Femur (tissue), 1 donor: ENCODE measurements around the gene GIMAP1.

Source experiments
- DNase-seq: peaks from one replicate; pipeline ENCODE4 v3.0.0-alpha.2; 2017

The GIMAP1 gene

DNA sequence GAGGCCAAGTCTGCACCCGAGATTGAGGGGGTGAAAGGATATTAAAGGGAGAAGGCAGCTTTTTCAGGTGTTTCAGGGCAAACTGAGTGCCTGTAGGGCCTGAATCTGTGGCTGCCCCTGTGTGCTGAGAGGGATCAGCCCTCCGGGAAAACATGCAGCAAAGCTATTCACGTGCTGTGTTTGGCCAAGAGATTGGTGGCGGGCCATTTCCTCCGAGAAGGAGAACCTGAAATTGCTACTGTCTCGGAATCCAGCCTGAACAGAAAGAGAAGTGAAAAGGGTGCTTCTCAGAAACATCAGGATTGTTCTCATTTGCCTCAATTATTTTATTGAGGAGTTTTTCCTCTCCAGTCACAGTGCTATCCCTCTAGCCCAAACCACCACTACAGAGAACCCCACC is 36.8 kb downstream of the GIMAP1 start:
- DNase-seq = no peak

DNA sequence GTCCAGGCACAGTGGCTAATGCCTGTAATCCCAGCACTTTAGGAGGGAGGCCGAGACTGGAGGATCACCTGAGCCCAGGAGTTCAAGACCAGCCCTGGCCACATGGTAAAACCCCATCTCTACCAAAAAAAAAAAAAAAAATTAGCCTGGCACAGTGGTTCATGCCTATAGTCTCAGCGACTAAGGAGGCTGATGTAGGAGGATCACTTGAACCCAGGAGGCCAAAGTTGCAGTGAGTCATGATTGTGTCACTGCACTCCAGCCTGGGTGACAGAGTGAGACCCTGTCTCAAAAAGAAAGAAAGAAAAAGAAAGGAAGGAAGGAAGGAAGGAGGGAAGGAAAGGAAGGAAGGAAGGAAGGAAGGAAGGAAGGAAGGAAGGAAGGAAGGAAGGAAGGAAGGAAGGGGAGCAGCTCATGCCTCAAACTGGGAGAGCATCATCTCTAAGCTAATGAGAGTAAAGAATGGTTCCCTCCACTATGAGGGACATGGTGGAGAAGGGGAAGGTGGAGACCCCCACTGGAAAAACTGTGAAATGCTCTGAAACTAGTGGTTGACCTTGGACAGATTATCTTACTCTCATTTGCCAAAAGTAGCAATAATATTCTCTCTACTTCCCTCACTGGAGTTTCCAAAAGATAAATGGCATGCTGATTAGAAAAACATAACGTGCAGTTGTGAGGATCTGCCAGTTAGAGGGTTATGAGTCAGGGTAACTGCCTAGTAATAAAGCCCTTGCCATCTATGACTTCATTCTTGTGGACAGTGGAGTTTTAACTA is 37.6 kb downstream of the GIMAP1 start:
- no peak for DNase-seq

DNA sequence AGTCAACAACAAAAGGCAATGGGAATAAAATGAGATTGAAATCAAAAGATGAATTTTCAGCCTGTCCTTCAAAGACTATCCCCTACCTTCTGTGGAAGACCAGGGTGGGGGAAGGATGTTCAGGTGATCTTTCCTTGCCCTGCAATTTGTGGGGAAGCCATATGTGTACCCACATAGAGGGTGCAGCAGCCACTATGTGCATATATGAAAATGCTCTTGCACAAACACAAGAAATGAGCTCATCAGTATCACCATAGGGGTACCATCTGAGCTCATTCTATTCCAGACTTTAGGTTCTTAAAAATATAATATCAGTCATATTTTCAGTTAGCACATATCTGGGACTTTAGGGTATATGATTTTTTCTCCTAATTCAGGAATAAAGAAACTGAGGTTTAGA is 38.5 kb downstream of the GIMAP1 start:
- no peak for DNase-seq

DNA sequence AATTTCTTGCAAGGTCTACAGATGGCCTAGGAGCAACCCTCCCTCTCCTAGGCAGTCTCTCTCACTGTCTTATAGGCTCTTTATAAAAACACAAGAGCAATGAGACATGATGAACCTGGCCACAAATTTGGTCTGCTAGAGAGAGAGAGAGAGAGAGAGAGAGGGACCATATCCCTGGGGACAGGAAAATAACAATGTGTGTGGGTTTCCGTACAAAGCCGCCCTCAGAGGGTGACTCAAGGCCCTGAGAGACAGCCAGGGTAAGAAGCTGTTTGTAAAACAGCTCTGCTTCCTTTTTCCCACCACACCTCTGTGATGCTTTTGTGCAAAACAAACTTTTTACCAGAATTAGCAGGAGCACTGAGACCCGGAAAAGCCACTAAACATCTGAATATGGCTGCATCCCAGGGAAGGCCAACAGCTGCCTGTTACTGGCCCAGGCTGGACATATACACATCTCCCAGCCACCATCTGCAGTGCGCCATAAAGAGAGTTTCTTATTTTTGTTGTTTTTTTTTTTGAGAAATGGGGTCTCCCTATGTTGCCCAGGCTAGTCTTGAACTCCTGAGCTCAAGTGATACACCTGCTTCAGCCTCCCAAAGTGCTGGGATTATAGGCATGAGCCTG is 39.2 kb downstream of the GIMAP1 start:
- DNase-seq = no peak

DNA sequence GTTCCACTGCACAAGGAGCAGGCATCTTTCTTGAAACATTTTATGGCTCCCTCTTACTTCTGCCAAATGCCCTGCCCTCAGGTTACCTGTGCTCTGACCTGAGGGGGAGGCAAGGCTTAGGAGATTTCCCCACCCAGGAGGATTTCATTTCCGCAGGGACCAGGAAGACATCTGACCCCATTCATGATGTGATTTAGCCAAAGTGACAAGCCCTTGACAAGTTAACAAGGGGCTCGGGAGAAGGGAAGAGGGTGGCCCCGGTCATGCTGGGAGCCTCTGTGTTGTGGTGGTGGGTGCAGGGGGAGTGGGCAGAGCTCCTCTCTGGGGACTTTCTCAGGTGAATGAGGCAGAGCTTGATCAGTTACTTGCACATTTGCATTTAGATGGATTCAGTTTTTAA is 39.8 kb downstream of the GIMAP1 start:
- DNase-seq = no peak

DNA sequence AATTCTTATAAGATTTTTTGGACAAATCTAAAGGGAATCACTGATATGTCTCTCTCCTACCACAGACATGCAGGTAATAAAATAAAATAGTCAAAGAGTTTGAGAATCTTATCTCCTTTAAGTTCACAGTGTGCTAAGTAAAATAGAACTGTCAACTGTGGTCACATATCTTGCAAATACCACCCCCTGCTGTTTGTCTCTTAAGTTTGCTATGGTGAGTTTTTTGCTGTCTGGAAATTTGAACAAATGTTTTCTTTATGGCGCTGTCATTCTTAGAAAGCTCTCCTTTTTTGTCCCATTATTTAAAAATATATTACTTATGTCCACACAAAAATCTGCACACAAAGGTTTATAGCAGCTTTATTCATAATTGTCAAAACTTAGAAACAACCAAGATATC is 40.4 kb downstream of the GIMAP1 start:
- DNase-seq = no peak

DNA sequence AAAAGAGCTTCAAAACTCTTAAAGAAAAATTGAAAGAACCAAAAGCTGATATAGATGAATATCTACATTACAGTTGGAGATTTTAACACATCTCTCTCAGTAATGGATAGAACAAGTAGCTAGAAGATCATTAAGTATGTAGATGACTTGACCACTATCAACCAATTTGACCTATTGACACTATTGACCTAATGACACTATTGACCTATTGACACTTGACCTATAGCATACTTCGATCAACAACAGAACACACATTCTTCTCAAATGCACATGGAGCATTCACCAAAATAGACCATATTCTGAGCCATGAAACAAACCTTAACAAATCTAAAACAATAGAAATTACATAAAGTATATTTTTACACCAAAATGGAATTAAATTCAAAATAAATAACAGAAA is 43.1 kb downstream of the GIMAP1 start:
- DNase-seq = no peak

DNA sequence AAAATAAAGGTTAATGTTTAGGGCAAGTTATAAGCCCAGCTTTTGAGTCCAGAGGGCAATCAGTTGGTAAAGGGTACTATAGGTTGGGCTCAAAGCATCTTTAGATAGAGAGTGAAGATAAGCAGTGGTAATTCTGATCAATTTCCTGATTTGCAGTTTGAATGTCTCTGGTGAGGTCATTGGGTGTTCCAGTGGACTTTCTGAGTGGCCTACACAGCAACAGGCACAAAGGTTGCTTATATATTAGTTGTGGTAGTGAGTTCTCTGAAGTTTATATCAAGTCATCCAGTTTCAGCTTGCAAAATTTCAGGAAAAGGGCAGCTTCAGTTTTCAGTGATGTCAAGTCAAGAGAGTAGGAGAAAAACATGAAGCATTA is 49.9 kb downstream of the GIMAP1 start:
- DNase-seq = no peak

DNA sequence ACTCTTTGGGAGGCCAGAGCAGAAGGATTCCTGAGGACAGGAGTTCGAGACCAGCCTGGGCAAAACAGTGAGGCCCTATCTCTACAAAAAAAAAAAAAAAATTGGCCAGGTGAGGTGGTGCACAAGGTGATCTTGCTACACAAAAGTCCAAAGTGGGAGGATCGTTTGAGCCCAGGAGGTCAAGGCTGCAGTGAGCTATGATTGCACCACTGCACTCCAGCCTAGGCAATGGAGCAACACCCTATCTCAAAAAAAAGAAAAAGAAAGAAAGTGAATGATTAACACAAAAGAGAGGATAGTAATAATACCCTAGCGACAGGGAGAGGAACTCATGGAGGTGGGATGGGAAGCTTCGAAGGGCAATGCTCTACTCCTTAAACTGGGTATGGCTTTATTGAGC is 53.4 kb downstream of the GIMAP1 start:
- DNase-seq = no peak
